K562 (cell line): ENCODE measurements around the gene PDZK1IP1. TPM values are rescaled to one million over a fixed set of nuclear protein-coding genes. Genes with fewer than 3 reads are reported as not detected.

Experiments used
- ATF6 ChIP-seq: sonication (generic); formaldehyde crosslinking; IDR thresholded peaks from 2 replicates; pipeline ENCODE4 v1.4.0; 2020; ENCODE audit warnings: mild to moderate bottlenecking, missing genetic modification reagents
- COPS2 ChIP-seq: fragments of 450-650 bp; conservative IDR thresholded peaks from 2 replicates; pipeline ENCODE4 v1.6.1; 2016; ENCODE audit warnings: mild to moderate bottlenecking, moderate library complexity
- VEZF1 ChIP-seq: fragments of 200-800 bp; sonication (Bioruptor generic); IDR thresholded peaks from 2 replicates; pipeline ENCODE4 v1.6.1; 2017; ENCODE audit warnings: missing genetic modification characterization, missing compliant biosample characterization
- ZNF395 ChIP-seq: fragments of 200-800 bp; sonication (Bioruptor generic); IDR thresholded peaks from 2 replicates; pipeline ENCODE4 v1.6.1; 2017; ENCODE audit warnings: missing genetic modification characterization, missing compliant biosample characterization
- polyA plus RNA-seq, 8 experiments: library from polyadenylated mRNA; depleted of rRNA in 4 of 8; stranded (reverse) in 5 of 8; unstranded in 3 of 8; fragments of >200 nt; fragmentation: Nextera tagmentation in 2 of 8; fragmentation: Illumina TruSeq in 1 of 8; extraction: Ambion mirVana in 2 of 8; extraction: Trizol in 1 of 8; gene quantifications; 2 replicates each; pipeline versions ENCODE4 v1.2.1 to v1.2.3, GENCODE V29; 2011 to 2014; ENCODE audit warnings: inconsistent platforms in 1 of 8, missing spikeins in 1 of 8
- total RNA-seq, 7 experiments: library from RNA; depleted of rRNA in 6 of 7; stranded (reverse); fragments of >200 nt in 6 of 7; fragmentation: Illumina TruSeq in 2 of 7; extraction: Trizol in 2 of 7; gene quantifications; 2 replicates each; pipeline versions ENCODE4 v1.2.1 to v1.2.3, GENCODE V29; 2011 to 2021; ENCODE audit warnings: low replicate concordance in 1 of 7

The PDZK1IP1 gene
- total and polyA plus RNA-seq, 9 of the 15 experiments (the other 6 are each of a cell fraction or from before 2014, with no cell fraction given): 0.17 to 0.68 (median 0.53) TPM; not detected in 2

GRCh38 chr1:47216278-47217059 is 26.6 kb upstream of the PDZK1IP1 start (continued):
- TF ChIP-seq ATF6 (CRISPR knock-in tag): no peak
- TF ChIP-seq ZNF395 (CRISPR knock-in tag): no peak
- TF ChIP-seq VEZF1 (CRISPR knock-in tag): no peak
- TF ChIP-seq COPS2: no peak
